Fibroblast of mammary gland (primary cell): ENCODE data around the gene LPP.

ENCODE experiments used
- DNase-seq: peaks from one replicate; pipeline ENCODE4 v3.0.0-alpha.2; 2010; ENCODE audit warnings: low read depth
- H3K4me3 ChIP-seq: 2 replicates; pipeline ENCODE4 v1.5.1; 2011; ENCODE audit warnings: low read depth, mild to moderate bottlenecking, low read length, moderate library complexity; ENCODE audit not compliant: control insufficient read depth
- TF ChIP-seq, protein P1 (sequence below): conservative IDR thresholded peaks from 2 replicates; pipeline ENCODE4 v1.5.1; 2011; ENCODE audit warnings: low read depth, low read length, inconsistent platforms; ENCODE audit not compliant: control insufficient read depth, insufficient read depth

Gene LPP

DNA sequence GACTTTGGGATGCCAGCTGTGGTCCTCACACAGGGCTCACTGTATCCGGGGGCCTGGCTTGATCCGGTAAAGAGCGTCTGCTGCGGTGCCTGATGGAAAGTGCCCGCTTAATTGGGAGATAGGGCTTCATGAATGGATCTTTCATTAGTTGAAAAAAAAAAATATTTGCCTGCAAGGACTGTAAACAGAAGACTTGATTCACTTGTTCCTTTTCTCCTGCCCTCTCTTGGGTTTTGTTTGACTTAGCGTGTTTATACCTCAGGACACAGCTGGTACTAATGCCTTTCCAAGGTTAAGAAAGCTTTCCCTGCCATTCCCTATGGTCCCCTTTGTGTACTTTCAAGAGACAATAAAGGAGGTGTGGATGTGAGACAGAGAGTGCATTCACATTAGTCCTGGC is 493.3 kb downstream of the LPP start:
- TF ChIP-seq, protein P1, sequence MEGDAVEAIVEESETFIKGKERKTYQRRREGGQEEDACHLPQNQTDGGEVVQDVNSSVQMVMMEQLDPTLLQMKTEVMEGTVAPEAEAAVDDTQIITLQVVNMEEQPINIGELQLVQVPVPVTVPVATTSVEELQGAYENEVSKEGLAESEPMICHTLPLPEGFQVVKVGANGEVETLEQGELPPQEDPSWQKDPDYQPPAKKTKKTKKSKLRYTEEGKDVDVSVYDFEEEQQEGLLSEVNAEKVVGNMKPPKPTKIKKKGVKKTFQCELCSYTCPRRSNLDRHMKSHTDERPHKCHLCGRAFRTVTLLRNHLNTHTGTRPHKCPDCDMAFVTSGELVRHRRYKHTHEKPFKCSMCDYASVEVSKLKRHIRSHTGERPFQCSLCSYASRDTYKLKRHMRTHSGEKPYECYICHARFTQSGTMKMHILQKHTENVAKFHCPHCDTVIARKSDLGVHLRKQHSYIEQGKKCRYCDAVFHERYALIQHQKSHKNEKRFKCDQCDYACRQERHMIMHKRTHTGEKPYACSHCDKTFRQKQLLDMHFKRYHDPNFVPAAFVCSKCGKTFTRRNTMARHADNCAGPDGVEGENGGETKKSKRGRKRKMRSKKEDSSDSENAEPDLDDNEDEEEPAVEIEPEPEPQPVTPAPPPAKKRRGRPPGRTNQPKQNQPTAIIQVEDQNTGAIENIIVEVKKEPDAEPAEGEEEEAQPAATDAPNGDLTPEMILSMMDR, result no peak
- H3K4me3 ChIP-seq, result no peak overlapping the region
- DNase-seq, result no peak

DNA sequence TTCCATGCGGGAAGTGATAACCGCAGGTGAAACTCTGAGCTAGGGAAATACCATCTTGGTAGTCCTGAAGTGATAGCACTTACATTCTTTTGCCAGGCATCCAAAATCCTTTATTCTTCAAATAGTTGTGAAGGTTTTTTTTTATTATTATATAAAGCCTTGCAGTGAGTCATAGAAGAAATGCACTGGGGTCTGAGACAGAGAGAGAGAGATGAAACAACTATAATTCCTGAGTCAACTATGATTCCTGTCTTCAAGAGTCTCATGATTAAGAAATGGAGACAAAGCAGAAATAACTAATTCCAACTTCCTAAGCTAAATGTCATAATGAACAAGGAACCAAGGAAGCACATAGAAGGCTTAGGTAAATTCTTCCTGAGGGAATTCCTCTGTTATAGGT is 495.6 kb downstream of the LPP start:
- no peak overlapping the region for H3K4me3 ChIP-seq
- DNase-seq, result peak; percentile 65
- TF ChIP-seq, protein P1, result no peak

DNA sequence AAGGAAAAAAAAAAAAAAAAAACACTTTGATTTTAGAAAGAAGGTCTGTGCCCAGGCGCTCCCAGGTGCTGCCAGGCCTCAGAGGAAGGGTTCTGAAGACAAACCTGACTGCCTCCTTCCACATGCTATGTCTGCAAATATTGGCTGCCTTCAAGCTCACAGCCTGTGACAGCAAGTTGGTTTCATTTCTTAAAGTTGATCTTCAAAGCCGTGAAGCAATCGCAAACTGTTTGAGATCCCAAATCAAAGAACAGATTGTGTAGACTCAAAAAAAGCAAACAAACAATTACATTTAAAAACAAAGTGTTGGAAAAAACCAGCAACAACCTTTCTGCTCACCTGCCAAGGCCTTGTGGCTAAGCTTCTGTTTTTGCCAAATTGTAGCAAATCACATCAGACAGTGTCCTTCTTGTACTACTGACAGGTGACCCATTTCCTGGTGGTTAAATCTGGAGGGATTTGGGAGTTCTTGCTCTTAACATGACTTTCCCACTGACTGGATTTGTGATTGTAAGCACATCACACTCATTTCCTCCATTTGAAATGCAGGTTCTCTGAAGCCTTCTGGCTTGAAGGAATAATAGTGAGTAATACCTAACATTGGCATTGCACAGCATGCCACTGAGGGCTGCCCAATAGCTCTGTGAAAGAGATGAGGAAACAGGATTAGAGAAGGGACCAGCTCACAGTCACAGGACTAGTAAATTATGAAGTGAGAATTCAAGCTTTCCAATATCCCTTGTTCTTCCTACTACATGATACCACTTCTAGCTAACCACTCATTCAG is 502.4 kb downstream of the LPP start:
- DNase-seq, result peak; percentile 52
- TF ChIP-seq, protein P1, result no peak
- no peak overlapping the region for H3K4me3 ChIP-seq

DNA sequence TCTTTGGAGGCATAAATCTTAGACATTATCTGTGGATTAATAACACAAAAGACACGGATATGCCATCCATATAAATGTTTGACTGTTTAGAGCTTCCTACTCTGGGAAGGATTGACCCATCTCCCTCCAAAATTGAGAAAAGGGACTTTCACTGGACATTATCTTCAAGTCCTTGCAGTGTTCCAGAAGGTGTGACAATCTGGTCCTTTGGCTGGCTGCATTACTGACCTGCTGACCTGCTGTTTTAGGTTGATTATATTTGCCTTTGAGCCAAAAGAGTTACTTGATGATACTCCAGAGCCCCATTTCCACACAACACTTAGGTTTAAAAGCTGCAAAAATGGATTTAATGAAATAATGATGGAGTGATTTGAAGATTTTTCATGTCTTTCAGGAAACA is 504.6 kb downstream of the LPP start:
- TF ChIP-seq, protein P1, result no peak
- no peak overlapping the region for H3K4me3 ChIP-seq
- DNase-seq, result no peak

DNA sequence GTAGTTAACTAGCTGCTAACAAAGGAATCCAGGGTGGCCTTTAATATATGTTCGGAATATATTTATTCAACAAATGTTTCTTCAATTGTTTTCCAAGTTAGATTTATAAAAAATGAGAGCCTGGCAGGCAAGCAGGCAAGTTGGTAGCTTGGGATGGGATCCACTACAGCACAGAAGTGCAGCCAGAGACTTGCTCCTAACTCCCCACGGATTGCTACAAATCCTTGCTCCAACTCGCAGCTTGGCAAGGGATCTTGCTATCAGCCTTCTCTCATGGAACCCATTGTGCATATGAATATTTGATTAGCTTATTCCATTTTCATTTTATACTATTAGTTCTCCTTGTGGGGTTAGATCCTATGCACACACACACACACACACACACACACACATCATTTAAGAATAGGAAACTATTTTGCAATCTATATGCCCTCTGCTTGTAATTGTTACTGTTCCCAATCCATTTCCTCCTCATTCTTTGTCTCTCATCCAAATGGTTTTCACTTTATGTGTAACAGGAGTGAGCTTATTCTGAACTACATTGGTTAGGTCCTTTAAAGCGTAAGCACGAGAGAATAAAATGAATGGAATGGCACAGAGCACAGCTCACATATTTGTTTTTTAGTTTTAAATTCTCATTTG is 505.6 kb downstream of the LPP start:
- H3K4me3 ChIP-seq, result no peak overlapping the region
- DNase-seq, result peak; percentile 19
- TF ChIP-seq, protein P1, result no peak

DNA sequence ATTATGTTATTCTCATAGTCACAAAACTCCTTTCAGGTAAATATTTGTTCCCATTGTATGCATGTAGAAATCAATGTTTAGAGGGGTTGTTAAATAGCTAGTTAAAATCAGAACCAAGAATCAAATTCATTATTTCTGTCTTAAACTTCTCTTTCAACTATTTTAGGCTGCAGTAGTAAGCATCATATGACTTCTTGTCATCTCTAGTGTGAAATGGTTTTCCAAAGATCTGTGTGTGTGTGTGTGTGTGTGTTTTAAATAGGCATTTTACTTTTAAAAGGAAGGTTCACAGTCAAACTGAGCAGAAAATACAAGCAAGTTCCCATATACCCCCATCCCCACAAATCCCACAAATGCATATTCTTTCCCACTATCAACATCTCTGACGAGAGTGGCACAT is 506.5 kb downstream of the LPP start:
- H3K4me3 ChIP-seq, result no peak overlapping the region
- TF ChIP-seq, protein P1, result no peak
- no peak for DNase-seq
